WTC11 (cell line): ENCODE data around the gene RNF6. TPM values are rescaled to one million over a fixed set of nuclear protein-coding genes. Genes with fewer than 3 reads are reported as not detected.

Source experiments
- ATAC-seq: fragments of 200-7000 bp; cut with Tn5 transposase; 2 replicates; pipeline ENCODE4 v1.10.0; 2021; ENCODE audit warnings: mild to moderate bottlenecking, moderate library complexity
- CTCF ChIA-PET: fragments of 300-600 bp; sonication (Branson Sonifier 250); formaldehyde crosslinking; loops from one replicate; lab custom pipeline; 2021; ENCODE audit warnings: antibody characterized with exemption; lab: Charles Lee
- POLR2A ChIA-PET: fragments of 350-600 bp; sonication (Branson Sonifier 250); formaldehyde crosslinking; loops from one replicate; lab custom pipeline; 2021; ENCODE audit warnings: antibody characterized with exemption; lab: Charles Lee
- DNase-seq: peaks from one replicate; pipeline ENCODE4 v3.0.0; 2021; ENCODE audit warnings: low spot score
- H3K27ac Mint-ChIP-seq: 2 replicates; pipeline ENCODE4 v1.8.0; 2021; ENCODE audit warnings: mixed read lengths
- H3K27me3 Mint-ChIP-seq: 2 replicates; pipeline ENCODE4 v1.8.0; 2021; ENCODE audit warnings: low read depth, mild to moderate bottlenecking, moderate library complexity, mixed read lengths
- H3K36me3 Mint-ChIP-seq: 2 replicates; pipeline ENCODE4 v1.8.0; 2021; ENCODE audit warnings: mixed read lengths
- H3K4me1 Mint-ChIP-seq: 2 replicates; pipeline ENCODE4 v1.8.0; 2022; ENCODE audit warnings: mixed read lengths
- H3K4me3 Mint-ChIP-seq: 2 replicates; pipeline ENCODE4 v1.8.0; 2021; ENCODE audit warnings: mild to moderate bottlenecking, moderate library complexity, mixed read lengths
- H3K9me3 Mint-ChIP-seq: 2 replicates; pipeline ENCODE4 v1.8.0; 2021; ENCODE audit warnings: mixed read lengths
- CBFB ChIP-seq: sonication (generic); formaldehyde crosslinking; IDR thresholded peaks from 2 replicates; pipeline ENCODE4 v1.8.1; 2022; ENCODE audit warnings: mild to moderate bottlenecking, low read depth, missing genetic modification reagents
- ELF4 ChIP-seq: sonication (generic); formaldehyde crosslinking; IDR thresholded peaks from 2 replicates; pipeline ENCODE4 v1.8.1; 2022; ENCODE audit warnings: low read depth, mild to moderate bottlenecking, moderate library complexity, missing genetic modification reagents
- ESRRA ChIP-seq: sonication (generic); formaldehyde crosslinking; IDR thresholded peaks from 2 replicates; pipeline ENCODE4 v1.8.1; 2022; ENCODE audit warnings: mild to moderate bottlenecking, missing genetic modification reagents, borderline replicate concordance
- MYBL2 ChIP-seq: sonication (generic); formaldehyde crosslinking; IDR thresholded peaks from 2 replicates; pipeline ENCODE4 v1.8.1; 2023; ENCODE audit warnings: mild to moderate bottlenecking, moderate library complexity, missing genetic modification reagents
- NFYB ChIP-seq: sonication (generic); formaldehyde crosslinking; conservative IDR thresholded peaks from 2 replicates; pipeline ENCODE4 v1.8.0; 2022; ENCODE audit warnings: low read depth, missing genetic modification reagents
- TP53 ChIP-seq: sonication (generic); formaldehyde crosslinking; IDR thresholded peaks from 2 replicates; pipeline ENCODE4 v1.8.1; 2023; ENCODE audit warnings: mild to moderate bottlenecking, missing genetic modification reagents
- ZNF121 ChIP-seq: sonication (generic); formaldehyde crosslinking; IDR thresholded peaks from 2 replicates; pipeline ENCODE4 v1.8.0; 2023; ENCODE audit warnings: missing genetic modification reagents
- ZNF232 ChIP-seq: sonication (generic); formaldehyde crosslinking; IDR thresholded peaks from 2 replicates; pipeline ENCODE4 v1.8.0; 2022; ENCODE audit warnings: mild to moderate bottlenecking, missing genetic modification reagents
- ZNF317 ChIP-seq: sonication (generic); formaldehyde crosslinking; IDR thresholded peaks from 2 replicates; pipeline ENCODE4 v1.8.1; 2023; ENCODE audit warnings: low read depth, mild to moderate bottlenecking, moderate library complexity, missing genetic modification reagents, borderline replicate concordance
- ZNF396 ChIP-seq: fragments of 250-450 bp; sonication (Bioruptor Pico); IDR thresholded peaks from 2 replicates; pipeline ENCODE4 v1.8.0; 2021; ENCODE audit warnings: mild to moderate bottlenecking, moderate library complexity, borderline replicate concordance
- ZNF416 ChIP-seq: fragments of 250-450 bp; sonication (Bioruptor Pico); IDR thresholded peaks from 2 replicates; pipeline ENCODE4 v1.9.0; 2021; ENCODE audit warnings: mild to moderate bottlenecking, inconsistent platforms
- total RNA-seq: library from RNA; stranded (reverse); gene quantifications from 3 replicates; pipeline ENCODE4 v1.2.3, GENCODE V29; 2021
- TF ChIP-seq, protein P1 (sequence below): fragments of 200-600 bp; IDR thresholded peaks from 2 replicates; pipeline ENCODE4 v1.8.0; 2022; ENCODE audit warnings: antibody characterized with exemption
- TF ChIP-seq, protein P2 (sequence below): sonication (generic); formaldehyde crosslinking; IDR thresholded peaks from 2 replicates; pipeline ENCODE4 v1.8.0; 2022; ENCODE audit warnings: mild to moderate bottlenecking, missing genetic modification reagents
- TF ChIP-seq, protein P3 (sequence below): sonication (generic); formaldehyde crosslinking; IDR thresholded peaks from 2 replicates; pipeline ENCODE4 v1.8.1; 2023; ENCODE audit warnings: mild to moderate bottlenecking, moderate library complexity, missing genetic modification reagents
- TF ChIP-seq, protein P4 (sequence below): sonication (generic); formaldehyde crosslinking; IDR thresholded peaks from 2 replicates; pipeline ENCODE4 v1.8.0; 2022; ENCODE audit warnings: mild to moderate bottlenecking, missing genetic modification reagents

Gene RNF6
- total RNA-seq, 1 experiment from 2014 or later, result 16.2 TPM

DNA sequence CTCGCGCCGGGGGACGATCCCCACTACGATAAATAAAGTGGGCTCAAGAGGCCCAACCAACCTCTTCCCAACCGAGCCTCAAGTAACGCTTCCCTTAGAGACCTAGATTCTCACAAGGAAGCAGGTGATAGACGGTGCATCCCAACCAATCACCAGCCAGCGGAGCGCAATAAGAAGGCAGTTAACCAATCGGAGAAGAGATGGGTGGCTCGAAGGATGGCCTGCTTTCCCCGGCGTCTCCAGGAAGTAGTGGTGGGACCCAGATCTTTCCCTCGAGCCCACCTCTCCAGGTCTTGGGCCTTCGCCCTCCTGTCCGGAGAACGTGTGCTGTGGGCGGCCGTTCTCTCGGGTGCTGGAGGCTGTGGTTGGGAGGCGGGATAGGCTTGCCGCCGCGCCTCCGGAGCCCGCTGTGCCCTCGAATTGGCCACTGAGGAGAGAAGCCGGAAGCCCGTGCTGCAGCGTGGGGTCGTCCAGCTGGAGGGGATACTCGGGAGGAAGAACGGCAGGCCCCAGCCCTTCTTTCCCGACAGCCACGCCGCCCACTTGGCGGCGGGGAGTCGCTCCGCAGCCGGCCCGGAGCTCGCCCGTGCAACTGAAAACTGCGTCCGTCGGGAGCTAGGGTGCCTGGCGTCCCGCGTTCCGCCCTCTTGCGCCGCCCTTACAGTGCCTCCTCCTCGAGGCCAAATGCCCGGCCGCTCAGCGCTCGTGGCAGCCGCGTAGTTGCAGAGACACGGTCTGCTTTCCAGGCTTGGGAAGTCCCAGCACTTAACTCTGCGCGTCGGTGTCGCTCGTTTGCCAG lies at the start of gene RNF6 (continued):
- TF ChIP-seq, protein P1, sequence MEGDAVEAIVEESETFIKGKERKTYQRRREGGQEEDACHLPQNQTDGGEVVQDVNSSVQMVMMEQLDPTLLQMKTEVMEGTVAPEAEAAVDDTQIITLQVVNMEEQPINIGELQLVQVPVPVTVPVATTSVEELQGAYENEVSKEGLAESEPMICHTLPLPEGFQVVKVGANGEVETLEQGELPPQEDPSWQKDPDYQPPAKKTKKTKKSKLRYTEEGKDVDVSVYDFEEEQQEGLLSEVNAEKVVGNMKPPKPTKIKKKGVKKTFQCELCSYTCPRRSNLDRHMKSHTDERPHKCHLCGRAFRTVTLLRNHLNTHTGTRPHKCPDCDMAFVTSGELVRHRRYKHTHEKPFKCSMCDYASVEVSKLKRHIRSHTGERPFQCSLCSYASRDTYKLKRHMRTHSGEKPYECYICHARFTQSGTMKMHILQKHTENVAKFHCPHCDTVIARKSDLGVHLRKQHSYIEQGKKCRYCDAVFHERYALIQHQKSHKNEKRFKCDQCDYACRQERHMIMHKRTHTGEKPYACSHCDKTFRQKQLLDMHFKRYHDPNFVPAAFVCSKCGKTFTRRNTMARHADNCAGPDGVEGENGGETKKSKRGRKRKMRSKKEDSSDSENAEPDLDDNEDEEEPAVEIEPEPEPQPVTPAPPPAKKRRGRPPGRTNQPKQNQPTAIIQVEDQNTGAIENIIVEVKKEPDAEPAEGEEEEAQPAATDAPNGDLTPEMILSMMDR, result no peak
- TF ChIP-seq, protein P2, sequence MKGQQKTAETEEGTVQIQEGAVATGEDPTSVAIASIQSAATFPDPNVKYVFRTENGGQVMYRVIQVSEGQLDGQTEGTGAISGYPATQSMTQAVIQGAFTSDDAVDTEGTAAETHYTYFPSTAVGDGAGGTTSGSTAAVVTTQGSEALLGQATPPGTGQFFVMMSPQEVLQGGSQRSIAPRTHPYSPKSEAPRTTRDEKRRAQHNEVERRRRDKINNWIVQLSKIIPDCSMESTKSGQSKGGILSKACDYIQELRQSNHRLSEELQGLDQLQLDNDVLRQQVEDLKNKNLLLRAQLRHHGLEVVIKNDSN, result 0 out of 2 replicates have a peak, but pooled peaks have one; percentile 8
- 0 out of 2 replicates have a peak, but pooled peaks have one; percentile 43 for TF ChIP-seq TP53 (CRISPR knock-in tag)
- TF ChIP-seq ZNF232 (CRISPR knock-in tag), result peak; percentile 47; the same call in 1 of the 2 replicates
- TF ChIP-seq NFYB (CRISPR knock-in tag), result peak; percentile 97
- TF ChIP-seq, all 79 proteins: peak for 27

DNA sequence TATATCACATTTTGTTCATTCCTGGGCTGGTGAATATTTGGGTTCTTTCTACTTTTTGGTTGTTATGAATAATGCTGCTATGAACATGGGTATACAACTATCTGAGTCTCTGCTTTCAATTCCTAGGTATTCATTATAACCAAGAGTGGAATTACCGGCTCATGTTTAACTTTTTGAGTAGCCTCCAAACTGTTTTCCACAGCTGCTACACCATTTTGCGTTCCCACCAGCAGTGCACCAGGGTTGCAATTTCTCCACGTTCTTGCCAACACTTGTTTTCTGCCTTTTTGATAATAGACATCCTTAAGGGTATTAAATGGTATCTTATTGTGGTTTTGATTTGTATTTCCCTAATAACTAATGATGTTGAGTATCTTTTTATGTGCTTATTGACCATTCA lies 48.6 kb upstream of the RNF6 start:
- no peak for TF ChIP-seq ELF4
- Mint-ChIP-seq H3K9me3 (no peaks in the 10 kb centered on the region), H3K4me1 (peaks cover 7% of the 10 kb centered on the region), H3K27me3 (no peaks in the 10 kb centered on the region), H3K4me3 (no peak overlapping the region), H3K36me3 (no peaks in the 10 kb centered on the region), H3K27ac (no peak overlapping the region)
- DNase-seq (no peak), ATAC-seq (no peak)
- ChIA-PET CTCF (no interaction called here), POLR2A (no interaction called here)

DNA sequence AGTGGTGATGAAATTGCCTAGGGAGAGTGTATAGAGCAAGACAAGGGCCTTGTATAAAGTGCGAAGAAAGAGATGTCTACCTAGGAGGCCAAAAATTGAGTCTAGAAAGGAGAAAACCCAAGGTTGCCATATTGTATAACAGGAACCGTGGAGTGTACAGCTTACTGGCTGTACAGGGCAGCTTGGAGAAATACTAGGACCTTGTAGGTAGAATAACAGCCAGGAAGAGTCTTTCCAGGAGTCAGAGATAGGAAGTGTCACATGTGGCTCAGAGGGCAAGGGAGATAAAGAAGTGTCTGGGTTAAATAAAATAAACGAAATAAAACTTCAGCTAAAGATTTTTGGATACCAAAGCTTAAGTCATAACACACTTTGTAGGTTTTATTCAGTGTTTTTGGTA lies 44.2 kb upstream of the RNF6 start:
- CTCF ChIA-PET, result interaction anchor here (1.4 kb wide), 1 partner anchor 82 kb away, joined by 3 read pairs; no protein-coding TSS in a partner anchor
- H3K36me3 Mint-ChIP-seq, result peaks cover 2% of the 10 kb centered on the region; the same call in 1 of the 2 replicates
- POLR2A ChIA-PET, result no interaction called here

More for the DNA sequence above, 44.2 kb upstream of the RNF6 start:
- no peak for ATAC-seq
- H3K9me3 Mint-ChIP-seq, result 0 out of 2 replicates have a peak, but pooled peaks cover 6% of the 10 kb centered on the region
- H3K27me3 Mint-ChIP-seq, result no peaks in the 10 kb centered on the region
- DNase-seq, result no peak
- H3K4me3 Mint-ChIP-seq, result no peak overlapping the region
- no peak overlapping the region for H3K27ac Mint-ChIP-seq
- peaks cover 12% of the 10 kb centered on the region for H3K4me1 Mint-ChIP-seq
- TF ChIP-seq, protein P3, sequence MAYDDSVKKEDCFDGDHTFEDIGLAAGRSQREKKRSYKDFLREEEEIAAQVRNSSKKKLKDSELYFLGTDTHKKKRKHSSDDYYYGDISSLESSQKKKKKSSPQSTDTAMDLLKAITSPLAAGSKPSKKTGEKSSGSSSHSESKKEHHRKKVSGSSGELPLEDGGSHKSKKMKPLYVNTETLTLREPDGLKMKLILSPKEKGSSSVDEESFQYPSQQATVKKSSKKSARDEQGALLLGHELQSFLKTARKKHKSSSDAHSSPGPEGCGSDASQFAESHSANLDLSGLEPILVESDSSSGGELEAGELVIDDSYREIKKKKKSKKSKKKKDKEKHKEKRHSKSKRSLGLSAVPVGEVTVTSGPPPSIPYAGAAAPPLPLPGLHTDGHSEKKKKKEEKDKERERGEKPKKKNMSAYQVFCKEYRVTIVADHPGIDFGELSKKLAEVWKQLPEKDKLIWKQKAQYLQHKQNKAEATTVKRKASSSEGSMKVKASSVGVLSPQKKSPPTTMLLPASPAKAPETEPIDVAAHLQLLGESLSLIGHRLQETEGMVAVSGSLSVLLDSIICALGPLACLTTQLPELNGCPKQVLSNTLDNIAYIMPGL (CRISPR knock-in tag), result no peak
- TF ChIP-seq MYBL2 (CRISPR knock-in tag) (no peak), ZNF317 (CRISPR knock-in tag) (no peak), CBFB (no peak), ZNF396 (CRISPR knock-in tag) (no peak), ZNF416 (CRISPR knock-in tag) (no peak), ZNF121 (no peak), ESRRA (CRISPR knock-in tag) (no peak)
- TF ChIP-seq, protein P4, sequence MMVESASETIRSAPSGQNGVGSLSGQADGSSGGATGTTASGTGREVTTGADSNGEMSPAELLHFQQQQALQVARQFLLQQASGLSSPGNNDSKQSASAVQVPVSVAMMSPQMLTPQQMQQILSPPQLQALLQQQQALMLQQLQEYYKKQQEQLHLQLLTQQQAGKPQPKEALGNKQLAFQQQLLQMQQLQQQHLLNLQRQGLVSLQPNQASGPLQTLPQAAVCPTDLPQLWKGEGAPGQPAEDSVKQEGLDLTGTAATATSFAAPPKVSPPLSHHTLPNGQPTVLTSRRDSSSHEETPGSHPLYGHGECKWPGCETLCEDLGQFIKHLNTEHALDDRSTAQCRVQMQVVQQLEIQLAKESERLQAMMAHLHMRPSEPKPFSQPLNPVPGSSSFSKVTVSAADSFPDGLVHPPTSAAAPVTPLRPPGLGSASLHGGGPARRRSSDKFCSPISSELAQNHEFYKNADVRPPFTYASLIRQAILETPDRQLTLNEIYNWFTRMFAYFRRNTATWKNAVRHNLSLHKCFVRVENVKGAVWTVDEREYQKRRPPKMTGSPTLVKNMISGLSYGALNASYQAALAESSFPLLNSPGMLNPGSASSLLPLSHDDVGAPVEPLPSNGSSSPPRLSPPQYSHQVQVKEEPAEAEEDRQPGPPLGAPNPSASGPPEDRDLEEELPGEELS (CRISPR knock-in tag), result no peak
- TF ChIP-seq, protein P1, result no peak
